HL-60 (cell line): ENCODE measurements around the gene VPS13D.

ENCODE experiments used
- CTCF ChIP-seq: IDR thresholded peaks from one replicate; pipeline ENCODE4 v1.5.1; 2011; ENCODE audit warnings: low read length, control low read depth, inconsistent platforms; ENCODE audit not compliant: insufficient read depth
- GABPA ChIP-seq: IDR thresholded peaks from 2 replicates; pipeline ENCODE4 v1.6.1; 2012; ENCODE audit warnings: low read depth
- POLR2AphosphoS5 ChIP-seq: IDR thresholded peaks from 2 replicates; pipeline ENCODE4 v1.6.1; 2012; ENCODE audit warnings: low read depth
- REST ChIP-seq: IDR thresholded peaks from 2 replicates; pipeline ENCODE4 v1.6.1; 2012; ENCODE audit warnings: low read depth; ENCODE audit not compliant: insufficient replicate concordance

GRCh38 chr1:12469990-12470389 is 240.2 kb downstream of the VPS13D start:
- no peak for TF ChIP-seq CTCF
- no peak for TF ChIP-seq POLR2AphosphoS5
- no peak for TF ChIP-seq GABPA
- no peak for TF ChIP-seq REST
